Heart left ventricle (tissue), 16 donors: ENCODE data around the gene DYNC2H1. TPM values are rescaled to one million over a fixed set of nuclear protein-coding genes. Genes with fewer than 3 reads are reported as not detected.
A peak's percentile ranks its signal among the peaks of the same experiment; 100 is the strongest.

Experiments used
- ATAC-seq, 4 donors: fragments of 200-7000 bp; cut with Tn5 transposase; one replicate each; pipeline ENCODE4 v1.9.1; 2020 to 2022; ENCODE audit warnings: moderate library complexity in 4 of 4, mild to moderate bottlenecking in 3 of 4, moderate number of reproducible peaks in 1 of 4
- DNase-seq, 5 donors: peaks; one replicate each; pipeline ENCODE4 v3.0.0-alpha.2; 2020
- H3K27ac ChIP-seq, 12 donors: fragments of 200-600 bp; sonication (generic) in 4 of 12; one replicate each; pipeline versions ENCODE4 v1.5.0 to v1.8.0; 2016 to 2022; ENCODE audit warnings: mild to moderate bottlenecking in 2 of 12
- H3K27me3 ChIP-seq, 9 donors: fragments of 200-600 bp; sonication (generic) in 2 of 9; one replicate each; pipeline versions ENCODE4 v1.5.1 to v1.8.0; 2016 to 2022; ENCODE audit warnings: mild to moderate bottlenecking in 3 of 9
- H3K36me3 ChIP-seq, 9 donors: fragments of 200-600 bp; sonication (generic) in 2 of 9; one replicate each; pipeline versions ENCODE4 v1.5.0 to v1.8.0; 2018 to 2022; ENCODE audit warnings: mild to moderate bottlenecking in 2 of 9
- H3K4me1 ChIP-seq, 12 donors: fragments of 200-600 bp; sonication (generic) in 4 of 12; one replicate each; pipeline versions ENCODE4 v1.5.0 to v1.8.0; 2016 to 2022; ENCODE audit warnings: mild to moderate bottlenecking in 3 of 12
- H3K4me3 ChIP-seq, 12 donors: fragments of 200-600 bp; sonication (generic) in 4 of 12; one replicate each; pipeline versions ENCODE4 v1.5.0 to v1.8.0; 2017 to 2022; ENCODE audit warnings: mild to moderate bottlenecking in 9 of 12, moderate library complexity in 4 of 12
- H3K9me3 ChIP-seq, 12 donors: fragments of 200-600 bp; sonication (generic) in 4 of 12; one replicate each; pipeline versions ENCODE4 v1.5.0 to v1.8.0; 2016 to 2022; ENCODE audit warnings: mild to moderate bottlenecking in 1 of 12
- CTCF ChIP-seq, 12 donors: fragments of 200-600 bp; sonication (generic) in 4 of 12; IDR thresholded peaks; one replicate each; pipeline versions ENCODE4 v1.5.0 to v1.8.0; 2018 to 2022; ENCODE audit warnings: antibody characterized with exemption in 12 of 12, mild to moderate bottlenecking in 5 of 12
- POLR2A ChIP-seq, 2 donors: fragments of 450-650 bp; IDR thresholded peaks; one replicate each; pipeline ENCODE4 v1.6.1; 2017; ENCODE audit warnings: antibody characterized with exemption in 2 of 2, mild to moderate bottlenecking in 2 of 2, moderate library complexity in 2 of 2
- WGBS, 4 donors: extraction: QIAGEN DNeasy Blood & Tissue Kit in 2 of 4; methylation state at CpG; one replicate each; pipeline versions ENCODE4 v1.1.5 to v1.1.7; 2013 to 2018; 5-methylcytosine and 5-hydroxymethylcytosine counted together
- intact Hi-C, 10 donors: fragments of 100-400 bp; cut with DNase I; formaldehyde crosslinking; loops; one replicate each; pipeline versions ENCODE4 v1.11.1 to v1.14.2; 2022
- polyA plus RNA-seq, 2 donors: library from polyadenylated mRNA; stranded (reverse); fragments of 200-250 nt; gene quantifications; one replicate each; pipeline ENCODE4 v1.2.3, GENCODE V29; 2013
- total RNA-seq, 9 donors: library from RNA; depleted of rRNA in 2 of 9; stranded (reverse); fragments of >200 nt in 2 of 9; fragmentation: NEBNext Ultra II Directional in 3 of 9; extraction: Animal tissue kit (Norgen Biotek cat#: 25700) in 3 of 9; gene quantifications; one replicate each; pipeline versions ENCODE4 v1.1.0 to v1.2.4, GENCODE V29; 2016 to 2023
- donor health status: ischemic (EF 13 %, LVEDD 7.1; RV severe dilation, severe dysfunction).
- donor health status: healthy with polysubstance abuse.
- donor health status: DM: no; HTN: yes; CAD: no.
- donor health status: DM: no; HTN: no; CAD: no.
- donor health status: ischemic (EF 25% LVEDD 6.9; RV normal size, moderate dysfunction).
- donor health status: ischemic (EF 25% LVEDD 5.7; RV mildly dilated, moderate dysfunction).
- donor health status: healthy.
- donor health status: DM: yes; HTN: yes; CAD: no.
- donor health status: ischemic (EF 35%, LVEDD 5.7; RV mildly dilated, moderate dysfunction).
- donor health status: nonischemic (EF 11% LVEDD 7.7; RV severe dilation, severe dysfunction).
- donor health status: DM: yes; HTN: yes; CAD: no.
- donor health status: PGD.
- donor health status: ischemic (EF 29% LVEDD 5.4; RV normal size, mild dysfunction).
- donor health status: nonischemic (EF 23%, LVEDD 6.1; RV moderate dilation, normal function).

Gene DYNC2H1
- total and polyA plus RNA-seq, 11 donors = 2.3 to 7.2 (median 3.7) TPM

GRCh38 chr11:103322821-103323220 lies 213.6 kb downstream of the DYNC2H1 start:
- TF ChIP-seq CTCF (IDR thresholded peaks at IDR 0.05) (no peak), POLR2A (IDR thresholded peaks at IDR 0.05) (no peak)
- peaks cover 0 to 9% (median 0%) of the 10 kb centered on the region in 9 donors for H3K36me3 ChIP-seq
- WGBS, 4 donors = 20 to 39% (median 24%) methylated on average over 6 of the region's 6 CpGs
- no peak overlapping the region for H3K4me3 ChIP-seq
- intact Hi-C loops = no loop called here
- no peaks in the 10 kb centered on the region for H3K27me3 ChIP-seq
- H3K27ac ChIP-seq = no peak overlapping the region
- DNase-seq (peak in 1 of 5 donors; percentile 6), ATAC-seq (peak in 3 of 4 donors; percentile 33 to 63 (median 62))
- H3K9me3 ChIP-seq = no peaks in the 10 kb centered on the region
- H3K4me1 ChIP-seq = peaks cover 0 to 14% (median 7%) of the 10 kb centered on the region in 12 donors

GRCh38 chr11:103325686-103326069 lies 216.5 kb downstream of the DYNC2H1 start:
- Histone ChIP-seq H3K27ac (no peak overlapping the region), H3K36me3 (peaks cover 0 to 9% (median 0%) of the 10 kb centered on the region in 9 donors), H3K27me3 (no peaks in the 10 kb centered on the region), H3K9me3 (no peaks in the 10 kb centered on the region), H3K4me1 (peaks cover 0 to 14% (median 7%) of the 10 kb centered on the region in 12 donors), H3K4me3 (no peak overlapping the region)
- no peak for ATAC-seq
- TF ChIP-seq CTCF (IDR thresholded peaks at IDR 0.05) = no peak
- TF ChIP-seq POLR2A (IDR thresholded peaks at IDR 0.05) = no peak
- 65 to 74% (median 70%) methylated on average over 7 of the region's 7 CpGs for WGBS, 4 donors
- intact Hi-C loops = loop anchor here (1.0 to 5.0 kb wide), 4 partner anchors 272 to 277 kb away; no protein-coding TSS in a partner anchor
- DNase-seq = no peak

DNA sequence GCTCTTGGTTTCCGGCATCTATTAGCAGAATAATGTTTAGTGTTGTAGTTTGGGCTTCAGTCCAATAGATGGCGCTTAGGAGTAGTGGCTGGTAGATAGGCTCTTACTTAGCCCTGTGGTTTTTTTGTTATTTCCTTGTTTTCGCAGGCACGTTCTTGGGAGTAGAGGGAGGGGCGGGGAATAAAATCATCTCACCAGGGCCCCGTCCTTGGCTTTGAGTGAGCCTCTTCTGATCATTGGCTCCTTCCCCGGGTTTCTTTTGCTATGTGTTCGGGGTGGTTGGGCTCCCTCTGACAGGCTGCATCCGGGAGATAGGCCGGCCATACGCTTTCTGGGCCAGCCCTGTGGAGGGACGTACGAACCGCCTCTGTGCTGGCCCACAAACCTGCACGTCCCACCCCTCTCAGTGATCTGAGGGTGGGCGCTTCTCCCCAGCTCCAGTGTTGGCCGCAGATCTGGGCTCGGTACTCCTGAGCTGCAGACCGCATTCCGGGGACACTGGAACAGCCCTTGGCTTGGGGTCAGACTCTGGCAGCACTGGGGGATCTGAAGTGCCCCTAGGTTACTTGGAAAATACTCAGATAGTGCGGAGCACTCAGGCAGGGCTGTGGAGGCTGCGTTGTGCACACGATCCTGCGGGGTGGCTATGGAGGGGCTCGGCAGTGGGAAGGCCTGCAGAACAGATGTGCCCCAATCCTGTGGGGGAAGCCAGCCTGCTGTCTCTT lies 217.0 kb downstream of the DYNC2H1 start:
- Histone ChIP-seq H3K9me3 (no peaks in the 10 kb centered on the region), H3K4me1 (peaks cover 0 to 14% (median 7%) of the 10 kb centered on the region in 12 donors), H3K36me3 (peaks cover 0 to 7% (median 0%) of the 10 kb centered on the region in 9 donors), H3K27ac (no peak overlapping the region), H3K4me3 (no peak overlapping the region), H3K27me3 (no peaks in the 10 kb centered on the region)
- WGBS, 4 donors = 62 to 79% (median 74%) methylated on average over 22 to 25 of the region's 25 CpGs
- intact Hi-C loops = loop anchor here in 9 of 10 donors (1.0 to 5.0 kb wide), 4 partner anchors 271 to 276 kb away; no protein-coding TSS in a partner anchor
- ATAC-seq = peak in 3 of 4 donors; percentile 77 to 86 (median 83)
- no peak for TF ChIP-seq POLR2A (IDR thresholded peaks at IDR 0.05)
- TF ChIP-seq CTCF (IDR thresholded peaks at IDR 0.05) = peak; percentile 44 to 73 (median 56)
- DNase-seq = peak in 4 of 5 donors; percentile 15 to 42 (median 28)

DNA sequence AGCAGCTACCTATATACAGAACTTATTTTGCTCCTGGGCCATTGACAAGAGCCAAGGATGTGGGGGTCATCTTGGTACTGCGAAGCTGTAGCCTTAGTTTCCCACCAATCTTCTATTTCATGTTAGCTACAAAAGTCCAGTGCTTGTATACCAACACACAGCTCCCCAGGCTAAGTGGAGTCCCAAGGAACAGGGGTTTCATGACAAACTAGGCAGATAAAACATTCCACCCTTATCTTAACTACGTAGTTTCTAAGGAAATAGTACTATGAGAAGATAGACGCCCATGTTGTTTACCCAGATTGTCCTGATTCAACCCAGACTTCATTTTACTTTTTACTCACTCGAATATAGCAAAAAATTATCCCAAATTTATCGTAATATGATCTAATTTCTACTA lies 218.5 kb downstream of the DYNC2H1 start:
- intact Hi-C loops = loop anchor here in 8 of 10 donors (2.0 to 5.0 kb wide), 3 partner anchors 270 to 275 kb away; no protein-coding TSS in a partner anchor
- TF ChIP-seq CTCF (IDR thresholded peaks at IDR 0.05) (no peak), POLR2A (IDR thresholded peaks at IDR 0.05) (no peak)
- no peak overlapping the region for H3K4me3 ChIP-seq
- no peaks in the 10 kb centered on the region for H3K27me3 ChIP-seq
- H3K9me3 ChIP-seq = no peaks in the 10 kb centered on the region
- peaks cover 0 to 7% (median 0%) of the 10 kb centered on the region in 9 donors for H3K36me3 ChIP-seq
- DNase-seq (no peak), ATAC-seq (no peak)
- H3K4me1 ChIP-seq = peaks cover 0 to 10% (median 5%) of the 10 kb centered on the region in 12 donors
- WGBS, 4 donors = 73 to 76% (median 75%) methylated on average over 5 of the region's 5 CpGs
- H3K27ac ChIP-seq = no peak overlapping the region
